Measurements from ENCODE around the gene POLR2A. TPM values are rescaled to one million over a fixed set of nuclear protein-coding genes. Genes with fewer than 3 reads are reported as not detected.

The POLR2A gene
- total RNA-seq, 1 experiment from 2014 or later = 11.3 TPM

Other genes with a start within 250 kb of the POLR2A start
- 24.8 and 36.1 TPM in 2 replicates for gene DVL2, start 249.8 kb upstream of the POLR2A start, total RNA-seq (2014; rRNA removed; shearing (Covaris generic))
- 37.5 and 45.3 TPM in 2 replicates for gene PHF23, start 244.9 kb upstream of the POLR2A start, total RNA-seq (2014; rRNA removed; shearing (Covaris generic))
- 396 and 471 TPM in 2 replicates for gene GABARAP, start 241.9 kb upstream of the POLR2A start, total RNA-seq (2014; rRNA removed; shearing (Covaris generic))
- 18.2 and 19.8 TPM in 2 replicates for gene CTDNEP1, start 232.6 kb upstream of the POLR2A start, total RNA-seq (2014; rRNA removed; shearing (Covaris generic))
- 25.1 and 30.0 TPM in 2 replicates for gene ELP5, start 232.2 kb upstream of the POLR2A start, total RNA-seq (2014; rRNA removed; shearing (Covaris generic))
- not detected in 2 replicates for gene CLDN7, start 221.9 kb upstream of the POLR2A start, total RNA-seq (2014; rRNA removed; shearing (Covaris generic))
- gene SLC2A4, start 202.6 kb upstream of the POLR2A start, total RNA-seq (2014; rRNA removed; shearing (Covaris generic)) = 0.17 and 0.23 TPM in 2 replicates
- not detected in 2 replicates for gene YBX2, start 189.7 kb upstream of the POLR2A start, total RNA-seq (2014; rRNA removed; shearing (Covaris generic))
- 460 and 526 TPM in 2 replicates for gene EIF5A, start 176.7 kb upstream of the POLR2A start, total RNA-seq (2014; rRNA removed; shearing (Covaris generic))
- 55.9 and 65.1 TPM in 2 replicates for gene GPS2, start 169.0 kb upstream of the POLR2A start, total RNA-seq (2014; rRNA removed; shearing (Covaris generic))
- gene NEURL4, start 155.0 kb upstream of the POLR2A start, total RNA-seq (2014; rRNA removed; shearing (Covaris generic)) = 3.4 and 3.5 TPM in 2 replicates
- gene ACAP1, start 147.8 kb upstream of the POLR2A start, total RNA-seq (2014; rRNA removed; shearing (Covaris generic)) = 0.19 TPM in 1 of 2 replicates, not detected in the other
- gene KCTD11, start 132.2 kb upstream of the POLR2A start, total RNA-seq (2014; rRNA removed; shearing (Covaris generic)) = 0.78 and 2.4 TPM in 2 replicates
- not detected in 2 replicates for gene TMEM95, start 129.2 kb upstream of the POLR2A start, total RNA-seq (2014; rRNA removed; shearing (Covaris generic))
- not detected in 2 replicates for gene TNK1, start 103.3 kb upstream of the POLR2A start, total RNA-seq (2014; rRNA removed; shearing (Covaris generic))
- 20.0 and 22.7 TPM in 2 replicates for gene PLSCR3, start 89.8 kb upstream of the POLR2A start, total RNA-seq (2014; rRNA removed; shearing (Covaris generic))
- 76.1 and 108 TPM in 2 replicates for gene TMEM256, start 80.3 kb upstream of the POLR2A start, total RNA-seq (2014; rRNA removed; shearing (Covaris generic))
- gene NLGN2, start 76.5 kb upstream of the POLR2A start, total RNA-seq (2014; rRNA removed; shearing (Covaris generic)) = 3.1 and 3.5 TPM in 2 replicates
- gene SPEM1, start 64.0 kb upstream of the POLR2A start, total RNA-seq (2014; rRNA removed; shearing (Covaris generic)) = not detected in 2 replicates
- gene SPEM2, start 58.8 kb upstream of the POLR2A start, total RNA-seq (2014; rRNA removed; shearing (Covaris generic)) = not detected in 2 replicates
- not detected in 2 replicates for gene SPEM3, start 55.5 kb upstream of the POLR2A start, total RNA-seq (2014; rRNA removed; shearing (Covaris generic))
- 0.81 and 2.0 TPM in 2 replicates for gene TMEM102, start 48.9 kb upstream of the POLR2A start, total RNA-seq (2014; rRNA removed; shearing (Covaris generic))
- not detected in 2 replicates for gene FGF11, start 44.9 kb upstream of the POLR2A start, total RNA-seq (2014; rRNA removed; shearing (Covaris generic))
- gene CHRNB1, start 39.3 kb upstream of the POLR2A start, total RNA-seq (2014; rRNA removed; shearing (Covaris generic)) = 4.4 and 6.3 TPM in 2 replicates
- 4.5 and 7.5 TPM in 2 replicates for gene ZBTB4, start 4.7 kb upstream of the POLR2A start, total RNA-seq (2014; rRNA removed; shearing (Covaris generic))
- gene SLC35G6, start 2.9 kb upstream of the POLR2A start, total RNA-seq (2014; rRNA removed; shearing (Covaris generic)) = not detected in 2 replicates
- 2.4 TPM in 1 of 2 replicates, not detected in the other for gene TNFSF12, start 64.7 kb downstream of the POLR2A start, total RNA-seq (2014; rRNA removed; shearing (Covaris generic))
- gene TNFSF13, start 74.4 kb downstream of the POLR2A start, total RNA-seq (2014; rRNA removed; shearing (Covaris generic)) = 0.43 TPM in 1 of 2 replicates, not detected in the other
- gene SENP3, start 77.6 kb downstream of the POLR2A start, total RNA-seq (2014; rRNA removed; shearing (Covaris generic)) = 59.5 and 61.3 TPM in 2 replicates
- gene CD68, start 95.3 kb downstream of the POLR2A start, total RNA-seq (2014; rRNA removed; shearing (Covaris generic)) = 19.9 and 21.6 TPM in 2 replicates
- gene MPDU1, start 99.5 kb downstream of the POLR2A start, total RNA-seq (2014; rRNA removed; shearing (Covaris generic)) = 146 and 193 TPM in 2 replicates
- not detected in 2 replicates for gene SOX15, start 105.7 kb downstream of the POLR2A start, total RNA-seq (2014; rRNA removed; shearing (Covaris generic))
- gene FXR2, start 130.5 kb downstream of the POLR2A start, total RNA-seq (2014; rRNA removed; shearing (Covaris generic)) = 11.4 and 16.5 TPM in 2 replicates
- gene SAT2, start 143.5 kb downstream of the POLR2A start, total RNA-seq (2014; rRNA removed; shearing (Covaris generic)) = 39.6 and 45.6 TPM in 2 replicates
- not detected in 2 replicates for gene SHBG, start 145.8 kb downstream of the POLR2A start, total RNA-seq (2014; rRNA removed; shearing (Covaris generic))
- not detected in 2 replicates for gene ATP1B2, start 166.6 kb downstream of the POLR2A start, total RNA-seq (2014; rRNA removed; shearing (Covaris generic))
- gene TP53, start 203.1 kb downstream of the POLR2A start, total RNA-seq (2014; rRNA removed; shearing (Covaris generic)) = 35.9 and 43.7 TPM in 2 replicates
- gene WRAP53, start 204.1 kb downstream of the POLR2A start, total RNA-seq (2014; rRNA removed; shearing (Covaris generic)) = 9.9 and 15.8 TPM in 2 replicates
- gene EFNB3, start 220.8 kb downstream of the POLR2A start, total RNA-seq (2014; rRNA removed; shearing (Covaris generic)) = 5.6 and 6.2 TPM in 2 replicates
- gene DNAH2, start 233.4 kb downstream of the POLR2A start, total RNA-seq (2014; rRNA removed; shearing (Covaris generic)) = 0.10 and 0.12 TPM in 2 replicates